Measurements from ENCODE around the gene SCAMP1.
"Not testable (repeated sequence)": the region's sequence is repeated elsewhere in the genome, so short reads cannot be mapped to it uniquely, and the experiment has no call there.

Gene SCAMP1

GRCh38 chr5:78420548-78420947, 60.1 kb downstream of the SCAMP1 start:
- DNase-seq = no peak

- DNase-seq = no peak
Measured at GRCh38 chr5:78424665-78425064, 64.2 kb downstream of the SCAMP1 start.

- no peak for DNase-seq
Measured at GRCh38 chr5:78429332-78429980, 69.0 kb downstream of the SCAMP1 start.

GRCh38 chr5:78430866-78431265, 70.4 kb downstream of the SCAMP1 start:
- DNase-seq = no peak

- no peak for DNase-seq
Measured at GRCh38 chr5:78433972-78434371, 73.6 kb downstream of the SCAMP1 start.

- no peak for DNase-seq
Measured at GRCh38 chr5:78447775-78448424, 87.5 kb downstream of the SCAMP1 start.

GRCh38 chr5:78449103-78449502, 88.7 kb downstream of the SCAMP1 start:
- no peak for DNase-seq

GRCh38 chr5:78457507-78457906, 97.1 kb downstream of the SCAMP1 start:
- not testable (repeated sequence) for DNase-seq

- no peak for DNase-seq
Measured at GRCh38 chr5:78458843-78459242, 98.4 kb downstream of the SCAMP1 start.

GRCh38 chr5:78467140-78467539, 106.7 kb downstream of the SCAMP1 start:
- no peak for DNase-seq

- no peak for DNase-seq
Measured at GRCh38 chr5:78467752-78468357, 107.4 kb downstream of the SCAMP1 start.

- DNase-seq = no peak
Measured at GRCh38 chr5:78471896-78472295, 111.5 kb downstream of the SCAMP1 start.

- DNase-seq = no peak
Measured at GRCh38 chr5:78472469-78473106, 112.2 kb downstream of the SCAMP1 start.

- no peak for DNase-seq
Measured at GRCh38 chr5:78473751-78474150, 113.3 kb downstream of the SCAMP1 start.

GRCh38 chr5:78475370-78475769, 115.0 kb downstream of the SCAMP1 start:
- DNase-seq = no peak

- DNase-seq = no peak
Measured at GRCh38 chr5:78476795-78477194, 116.4 kb downstream of the SCAMP1 start.

- no peak for DNase-seq
Measured at GRCh38 chr5:78482948-78483347, 122.5 kb downstream of the SCAMP1 start.

GRCh38 chr5:78483809-78484521, 123.5 kb downstream of the SCAMP1 start:
- DNase-seq = no peak

- DNase-seq = no peak
Measured at GRCh38 chr5:78486218-78486617, 125.8 kb downstream of the SCAMP1 start.

GRCh38 chr5:78487846-78488245, 127.4 kb downstream of the SCAMP1 start:
- DNase-seq = no peak

- DNase-seq = no peak
Measured at GRCh38 chr5:78490709-78491485, 130.5 kb downstream of the SCAMP1 start.
